Stimulated activated CD4-positive, alpha-beta T cell treated with anti-CD3 and anti-CD28 coated beads, Interleukin-15, amount 100 ng/mL, for 1 hour (primary cell): ENCODE measurements around the gene C17orf75.

Experiments used
- DNase-seq, 2 donors: peaks; one replicate each; pipeline ENCODE4 v3.0.0-alpha.2; 2020; ENCODE audit warnings: low read depth in 1 of 2, low spot score in 1 of 2

Gene C17orf75

GRCh38 chr17:32305049-32305448, 36.9 kb downstream of the C17orf75 start:
- no peak for DNase-seq

GRCh38 chr17:32303781-32304288, 38.1 kb downstream of the C17orf75 start:
- no peak for DNase-seq

GRCh38 chr17:32302860-32303649, 38.9 kb downstream of the C17orf75 start:
- no peak for DNase-seq

- DNase-seq: no peak
Measured at GRCh38 chr17:32302037-32302436, 39.9 kb downstream of the C17orf75 start.

- DNase-seq: no peak
Measured at GRCh38 chr17:32299580-32300164, 42.3 kb downstream of the C17orf75 start.

GRCh38 chr17:32298721-32299579, 43.0 kb downstream of the C17orf75 start:
- no peak for DNase-seq

GRCh38 chr17:32298298-32298697, 43.7 kb downstream of the C17orf75 start:
- DNase-seq: no peak

- no peak for DNase-seq
Measured at GRCh38 chr17:32297860-32298259, 44.1 kb downstream of the C17orf75 start.

GRCh38 chr17:32297424-32297823, 44.5 kb downstream of the C17orf75 start:
- DNase-seq: no peak

GRCh38 chr17:32292094-32292493, 49.9 kb downstream of the C17orf75 start:
- DNase-seq: no peak

- no peak for DNase-seq
Measured at GRCh38 chr17:32289471-32290070, 52.4 kb downstream of the C17orf75 start.

- DNase-seq: no peak
Measured at GRCh38 chr17:32288615-32289014, 53.4 kb downstream of the C17orf75 start.

GRCh38 chr17:32287804-32288511, 54.0 kb downstream of the C17orf75 start:
- DNase-seq: no peak

- DNase-seq: no peak
Measured at GRCh38 chr17:32286518-32286900, 55.5 kb downstream of the C17orf75 start.

GRCh38 chr17:32285746-32286517, 56.0 kb downstream of the C17orf75 start:
- DNase-seq: no peak

- DNase-seq: no peak
Measured at GRCh38 chr17:32285306-32285705, 56.7 kb downstream of the C17orf75 start.

- DNase-seq: no peak
Measured at GRCh38 chr17:32283745-32284201, 58.2 kb downstream of the C17orf75 start.

GRCh38 chr17:32281011-32281451, 60.9 kb downstream of the C17orf75 start:
- no peak for DNase-seq

GRCh38 chr17:32279891-32280716, 61.9 kb downstream of the C17orf75 start:
- no peak for DNase-seq
